GM19023 (cell line): ENCODE measurements around the gene MAGI1.
"Not testable (repeated sequence)": the region's sequence is repeated elsewhere in the genome, so short reads cannot be mapped to it uniquely, and the experiment has no call there.

Experiments
- ATAC-seq: cut with Tn5 transposase; IDR thresholded peaks from one replicate; pipeline ENCODE4 v1.9.1; 2021; ENCODE audit warnings: mild to moderate bottlenecking, moderate library complexity; ENCODE audit not compliant: unreplicated experiment

The MAGI1 gene

DNA sequence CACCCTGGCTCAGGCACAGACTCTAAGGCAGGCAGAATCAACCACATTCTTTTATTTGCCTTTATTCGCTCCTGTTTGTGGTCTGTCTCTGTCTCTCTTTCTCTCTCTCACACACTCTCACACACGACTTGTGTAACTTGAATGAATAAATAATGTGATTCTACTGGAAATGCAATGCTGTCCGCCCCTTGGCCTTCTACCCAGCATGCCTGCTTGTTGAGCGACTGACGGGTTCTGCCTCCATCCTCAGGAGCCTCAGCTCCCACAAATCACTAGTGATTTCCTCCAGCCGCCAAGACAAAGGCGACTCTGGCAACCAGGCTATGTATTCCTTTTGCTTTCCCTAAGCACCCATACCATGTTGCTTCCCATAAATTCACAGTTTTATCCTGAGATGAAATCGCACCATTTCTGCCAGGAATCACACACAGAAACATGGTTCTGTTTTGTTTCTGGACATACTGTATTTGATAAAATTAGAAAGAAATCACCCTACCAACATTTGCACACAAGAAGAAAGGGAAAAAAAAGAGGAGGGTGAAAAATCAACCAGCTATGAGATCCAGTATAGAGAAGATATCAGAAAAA lies 460.8 kb downstream of the MAGI1 start:
- ATAC-seq, result no peak

DNA sequence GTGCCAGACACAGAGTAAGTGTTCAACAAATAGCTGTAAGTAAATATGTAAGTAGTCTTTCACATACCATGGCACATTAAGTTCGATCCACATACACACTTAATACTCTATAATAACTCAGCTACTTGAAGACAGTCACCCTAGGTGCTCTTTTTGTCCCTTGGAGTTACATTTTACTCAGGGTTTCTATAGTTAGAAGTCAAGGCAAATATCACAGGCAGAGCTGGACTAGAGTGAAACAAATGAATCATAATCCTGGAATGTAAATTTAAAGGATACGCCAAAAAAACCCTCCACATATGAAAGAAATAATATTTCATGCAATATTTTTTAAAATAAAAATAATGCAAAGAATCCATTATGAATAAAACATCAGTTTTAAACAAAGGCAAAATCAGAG lies 461.8 kb downstream of the MAGI1 start:
- ATAC-seq, result no peak

DNA sequence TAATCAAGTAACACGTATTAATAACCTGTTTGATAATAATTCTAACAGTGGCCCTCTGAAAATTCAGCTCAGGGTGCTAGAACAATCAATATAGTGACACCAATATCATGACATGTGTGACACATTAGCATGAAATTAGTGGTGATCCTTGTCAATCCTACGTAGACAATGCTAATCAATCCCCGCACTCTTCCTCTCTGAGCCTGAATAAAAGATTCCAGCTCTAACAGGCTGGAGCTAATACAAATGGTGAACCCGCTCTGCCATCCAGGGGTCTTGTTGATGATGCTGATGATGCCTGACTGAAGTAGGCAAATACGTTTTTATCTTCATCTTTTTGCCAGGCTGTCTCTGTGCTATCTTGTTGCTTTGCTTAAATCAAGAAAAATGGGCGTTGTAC lies 462.5 kb downstream of the MAGI1 start:
- ATAC-seq, result no peak

DNA sequence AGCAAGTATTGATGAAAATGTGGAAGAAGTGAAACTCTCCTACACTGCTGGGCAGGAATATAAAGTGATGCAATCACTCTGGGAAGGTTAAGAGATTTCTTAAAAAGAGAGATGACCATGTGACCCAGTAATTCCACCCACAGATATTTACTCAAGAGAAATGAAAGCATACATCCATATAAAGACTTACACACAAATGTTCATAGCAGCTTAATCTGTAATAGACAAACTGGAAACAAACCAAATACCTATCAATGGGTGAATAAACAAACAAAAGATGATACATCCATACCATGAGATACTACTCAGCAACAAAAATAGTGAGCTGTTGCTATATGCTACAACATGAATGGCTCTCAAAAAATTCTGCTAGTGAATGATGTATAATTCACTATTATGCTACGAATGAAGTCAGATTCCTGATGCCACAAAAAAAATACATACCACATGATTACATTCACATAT lies 463.3 kb downstream of the MAGI1 start:
- ATAC-seq, result no peak

DNA sequence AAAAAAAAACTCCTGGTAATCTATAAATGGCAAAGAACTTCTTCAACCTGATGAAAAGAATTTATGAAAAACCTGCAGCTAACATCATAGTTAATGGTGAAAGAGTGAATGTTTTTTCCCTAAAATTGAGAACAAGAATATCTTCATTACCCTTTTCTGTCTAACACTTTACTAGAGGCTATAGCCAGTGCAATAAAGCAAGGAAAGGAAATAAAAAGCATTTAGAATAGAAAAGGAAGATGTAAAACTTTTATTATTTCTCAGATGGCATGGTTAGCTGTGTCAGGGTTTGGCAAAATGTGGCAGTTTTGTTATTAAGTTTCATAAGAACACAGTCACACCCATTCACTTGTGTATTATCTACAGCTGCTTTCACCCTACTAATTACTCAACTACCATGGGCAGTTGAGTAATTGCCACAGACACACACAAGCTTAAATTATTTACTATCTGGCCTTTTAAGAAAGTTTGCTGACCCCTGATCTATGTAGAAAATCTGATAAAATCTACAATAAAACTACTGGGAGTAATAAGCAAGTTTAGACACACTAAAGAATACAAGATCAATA lies 465.1 kb downstream of the MAGI1 start:
- ATAC-seq, result no peak

DNA sequence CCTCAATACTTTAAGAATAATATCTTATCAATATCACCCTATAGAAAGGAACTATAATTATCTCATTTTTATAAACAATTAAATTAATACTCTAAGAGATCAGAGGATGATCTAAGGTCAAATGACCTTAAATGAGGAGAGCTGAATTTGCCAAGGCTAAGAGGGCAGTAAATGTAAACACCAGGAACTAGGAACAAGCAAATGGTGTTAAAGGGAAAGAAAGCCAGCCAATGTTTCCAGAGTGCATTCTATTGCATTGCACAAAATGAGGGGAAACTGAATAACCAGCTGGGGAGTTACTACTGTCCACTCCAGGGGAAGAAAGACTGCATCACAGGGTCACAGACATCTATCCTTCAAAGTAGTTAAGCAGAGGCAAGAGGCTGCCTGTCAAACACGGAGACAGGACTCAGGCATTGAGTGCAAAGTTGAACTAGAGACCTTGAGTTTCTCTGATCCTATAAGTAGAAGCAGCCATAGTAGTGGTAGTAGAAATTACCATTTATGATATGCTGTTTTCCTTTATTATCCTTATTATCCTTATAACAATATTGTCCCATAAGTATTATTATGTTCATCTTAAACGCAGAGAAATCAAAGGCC lies 466.4 kb downstream of the MAGI1 start:
- ATAC-seq, result no peak

DNA sequence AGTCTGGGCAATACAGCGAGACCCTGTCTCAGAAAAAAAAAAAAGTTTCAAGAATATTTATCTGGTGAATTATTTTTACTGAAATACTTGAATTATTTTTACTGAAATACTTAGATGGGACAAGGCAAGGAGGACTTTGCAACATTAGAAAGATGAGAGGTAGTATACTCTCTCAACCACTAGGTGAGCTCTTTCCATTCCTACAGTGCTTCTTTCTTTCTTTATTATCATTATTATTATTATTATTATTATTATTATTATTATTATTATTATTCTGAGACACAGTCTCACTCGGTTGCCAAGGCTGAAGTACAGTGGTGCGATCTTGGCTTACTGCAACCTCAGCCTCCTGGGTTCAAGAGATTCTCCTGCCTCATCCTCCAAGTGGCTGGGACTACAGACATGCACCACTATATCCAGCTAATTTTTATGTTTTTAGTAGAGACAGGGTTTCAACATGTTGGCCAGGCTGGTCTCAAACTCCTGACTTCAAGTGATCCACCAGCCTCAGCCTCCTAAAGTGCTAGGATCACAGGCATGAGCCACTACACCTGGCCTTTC lies 468.8 kb downstream of the MAGI1 start:
- ATAC-seq, result no peak

DNA sequence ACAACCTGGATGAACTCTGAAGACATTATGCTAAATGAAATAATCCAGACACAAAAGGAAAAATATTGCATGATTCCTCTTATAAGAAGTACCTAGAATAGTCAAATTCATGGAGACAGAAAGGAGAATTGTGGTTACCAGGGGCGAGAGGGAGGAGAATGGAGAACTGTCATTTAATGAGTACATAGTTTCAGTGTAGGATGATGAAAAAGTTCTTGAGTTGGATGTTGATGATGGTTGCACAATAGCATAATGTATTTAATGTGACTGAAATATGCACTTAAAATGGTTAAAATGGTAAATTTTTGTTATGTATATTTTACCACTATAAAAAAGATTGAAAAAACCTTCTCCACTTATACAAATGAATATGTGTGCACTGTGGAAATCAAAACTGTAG lies 469.6 kb downstream of the MAGI1 start:
- ATAC-seq, result no peak

DNA sequence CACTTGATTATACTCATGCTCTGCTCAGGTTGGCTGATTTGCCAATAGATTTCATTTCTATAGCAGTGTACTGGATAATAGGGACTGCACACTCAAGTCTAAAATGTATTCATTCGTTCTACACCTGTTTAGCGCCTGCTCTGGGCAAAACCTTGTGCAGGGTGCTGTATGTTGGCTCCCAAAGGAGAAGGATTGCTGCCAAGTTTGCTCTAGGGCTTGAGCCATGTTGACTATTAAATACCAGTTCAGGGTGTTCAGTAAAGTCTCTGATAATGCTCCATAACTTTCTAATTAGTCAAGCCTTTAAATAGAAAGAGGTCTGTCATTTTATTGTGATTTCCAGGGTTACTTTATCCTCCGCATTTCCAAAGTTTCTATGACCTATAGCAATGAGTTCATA lies 470.2 kb downstream of the MAGI1 start:
- no peak for ATAC-seq

DNA sequence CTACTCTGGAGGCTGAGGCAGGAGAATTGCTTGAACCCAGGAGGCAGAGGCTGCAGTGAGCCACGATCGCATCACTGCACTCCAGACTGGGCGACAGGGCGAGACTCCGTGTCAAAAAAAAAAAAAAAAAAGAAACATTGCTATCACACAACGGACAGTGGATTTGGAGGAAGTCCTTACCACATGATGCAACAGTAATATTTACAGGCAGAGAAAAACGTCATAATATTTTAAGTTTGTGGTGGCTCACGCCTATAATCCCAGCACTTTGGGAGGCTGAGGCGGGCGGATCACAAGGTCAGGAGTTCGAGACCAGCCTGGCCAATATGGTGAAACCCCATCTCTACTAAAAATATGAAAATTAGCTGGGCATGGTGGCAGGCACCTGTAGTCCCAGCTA lies 473.0 kb downstream of the MAGI1 start:
- ATAC-seq, result not testable (repeated sequence)

DNA sequence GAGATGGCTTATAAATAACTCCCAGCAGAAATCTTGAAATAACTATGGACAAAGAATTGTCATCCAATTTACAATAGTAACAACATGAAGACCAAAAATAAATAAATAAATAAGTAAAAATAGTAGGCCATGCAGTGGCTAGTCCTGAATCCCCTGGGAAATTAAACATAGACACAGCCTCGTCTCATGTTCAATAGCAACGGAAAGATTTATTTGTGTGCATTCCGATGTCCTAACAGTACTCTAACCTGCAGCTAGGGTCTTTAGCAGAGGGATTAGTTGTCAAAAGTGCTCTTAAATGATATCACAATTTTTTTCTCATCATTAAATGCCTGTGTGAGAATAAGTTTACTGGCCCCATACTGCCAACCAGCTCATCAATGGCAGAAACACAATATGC lies 474.2 kb downstream of the MAGI1 start:
- ATAC-seq, result no peak

DNA sequence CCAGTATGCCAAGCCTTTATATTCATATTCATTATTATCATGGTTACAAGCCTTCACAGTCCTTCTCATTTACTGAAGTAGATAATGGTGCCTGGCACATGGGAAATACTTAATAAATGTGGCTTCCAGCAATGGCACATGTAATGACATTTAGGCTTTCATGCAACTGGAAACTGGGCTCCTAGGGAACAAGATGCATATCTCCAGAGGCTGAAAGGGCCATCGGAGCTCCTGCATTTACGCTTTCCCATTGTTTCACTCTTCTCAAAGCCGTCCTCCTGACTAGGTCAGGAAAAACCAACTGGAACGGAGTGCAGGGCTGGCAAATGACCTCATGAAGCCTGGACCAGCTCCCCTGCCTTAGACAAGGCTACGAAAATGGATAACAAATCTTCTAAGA lies 474.9 kb downstream of the MAGI1 start:
- no peak for ATAC-seq

DNA sequence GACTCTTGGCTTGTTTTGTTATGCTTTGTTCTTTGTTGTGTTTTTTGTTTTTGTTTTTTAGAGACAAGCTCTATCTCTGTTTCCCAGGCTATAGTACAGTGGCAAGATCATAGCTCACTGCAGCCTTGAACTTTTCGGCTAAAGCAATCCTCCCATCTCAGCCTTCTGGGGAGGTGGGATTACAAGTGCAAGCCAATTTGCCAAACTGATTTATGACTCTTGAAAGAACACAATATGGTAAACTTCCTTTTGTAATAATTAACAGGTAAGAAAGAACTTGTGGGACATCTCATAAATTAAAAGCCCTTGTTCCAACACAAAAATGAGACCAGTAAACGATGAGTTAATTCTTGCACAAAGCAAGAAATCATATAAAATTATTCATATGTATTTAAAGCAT lies 476.3 kb downstream of the MAGI1 start:
- ATAC-seq, result no peak

DNA sequence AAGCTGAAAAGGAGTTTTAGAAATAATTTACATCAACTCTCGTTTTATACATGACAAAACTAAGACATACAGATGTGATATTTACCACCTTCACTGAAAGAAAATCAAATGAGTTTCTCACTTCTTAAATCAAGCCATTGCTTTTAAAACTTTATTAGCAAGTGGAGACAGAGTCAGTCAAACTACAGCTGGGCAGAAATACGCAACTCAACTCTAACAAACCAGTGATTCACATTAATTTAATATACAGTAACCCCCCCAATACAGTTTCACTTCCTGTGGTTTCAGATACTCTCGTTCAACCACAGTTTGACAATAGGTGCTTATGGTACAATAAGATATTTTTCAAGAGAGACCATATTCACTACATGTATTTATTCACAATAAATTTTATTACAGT lies 477.1 kb downstream of the MAGI1 start:
- no peak for ATAC-seq

DNA sequence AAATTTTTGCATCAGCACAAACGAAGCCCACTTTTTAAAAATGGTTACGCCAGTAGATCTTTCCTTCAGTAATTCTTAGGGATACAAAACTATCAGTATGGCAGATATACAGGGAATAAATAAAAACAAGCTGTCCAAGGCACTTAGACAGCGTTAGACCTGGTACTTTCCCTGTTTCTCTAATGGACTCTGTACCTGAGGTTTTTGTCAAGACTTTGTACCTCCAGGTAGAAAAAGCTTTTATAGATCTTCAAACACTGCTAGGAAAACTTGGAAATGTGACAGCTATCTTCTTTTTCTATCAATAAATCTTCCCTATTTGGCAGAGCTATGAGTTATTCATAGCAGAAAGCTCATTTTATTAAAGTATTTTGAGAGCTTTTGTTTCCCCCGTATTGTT lies 477.8 kb downstream of the MAGI1 start:
- ATAC-seq, result no peak

DNA sequence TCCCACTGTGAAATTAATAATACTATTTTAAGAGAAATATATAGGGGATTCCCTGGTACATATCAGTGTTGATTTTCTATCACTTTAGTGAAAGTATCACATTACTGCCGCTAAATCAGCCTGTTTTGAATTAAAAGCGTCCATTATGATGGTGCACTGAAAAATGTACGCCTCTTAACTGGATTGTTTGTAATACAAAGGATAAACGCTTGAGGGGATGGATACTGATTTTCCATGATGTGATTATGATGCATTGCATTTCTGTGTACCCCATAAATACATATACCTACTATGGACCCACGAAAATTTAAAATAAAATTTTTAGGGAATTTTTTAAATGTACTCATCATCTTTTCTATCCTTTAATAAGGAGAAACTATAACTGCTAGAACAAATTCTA lies 478.6 kb downstream of the MAGI1 start:
- no peak for ATAC-seq

DNA sequence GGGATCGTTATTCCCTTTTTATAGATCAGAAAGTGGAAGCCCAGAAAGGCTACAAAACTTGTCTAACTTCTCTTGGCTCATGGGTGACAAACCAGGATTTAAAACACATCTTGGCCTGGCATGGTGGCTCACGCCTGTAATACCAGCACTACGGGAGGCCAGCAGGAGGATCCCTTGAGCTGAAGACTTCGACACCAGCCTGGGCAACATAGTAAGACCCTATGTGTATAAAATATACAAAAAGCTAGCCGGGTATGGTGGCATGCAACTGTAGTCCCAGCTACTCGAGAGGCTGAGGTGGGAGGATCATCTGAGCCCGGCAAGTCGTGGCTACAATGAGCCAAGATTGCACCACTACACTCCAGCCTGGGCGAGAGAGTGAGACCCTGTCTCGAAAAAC lies 479.1 kb downstream of the MAGI1 start:
- no peak for ATAC-seq

DNA sequence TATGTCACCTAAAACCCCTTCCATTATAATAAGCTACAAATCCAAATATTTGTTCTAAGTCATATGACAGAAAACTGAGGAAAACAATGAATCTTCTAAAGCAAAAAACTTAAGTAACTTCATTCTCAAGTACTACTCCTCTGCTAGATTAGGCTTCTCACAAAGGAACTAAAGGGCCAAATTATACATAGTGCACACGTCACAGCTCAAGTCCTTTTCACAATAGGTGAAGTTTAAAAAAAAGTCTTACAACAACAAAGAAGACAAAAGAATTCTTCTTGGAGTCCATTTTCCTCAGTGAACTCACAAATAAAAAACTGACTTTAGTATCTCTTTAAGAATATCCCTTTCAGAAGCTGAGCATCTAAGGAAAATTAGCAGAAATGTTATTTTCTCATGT lies 479.9 kb downstream of the MAGI1 start:
- no peak for ATAC-seq

DNA sequence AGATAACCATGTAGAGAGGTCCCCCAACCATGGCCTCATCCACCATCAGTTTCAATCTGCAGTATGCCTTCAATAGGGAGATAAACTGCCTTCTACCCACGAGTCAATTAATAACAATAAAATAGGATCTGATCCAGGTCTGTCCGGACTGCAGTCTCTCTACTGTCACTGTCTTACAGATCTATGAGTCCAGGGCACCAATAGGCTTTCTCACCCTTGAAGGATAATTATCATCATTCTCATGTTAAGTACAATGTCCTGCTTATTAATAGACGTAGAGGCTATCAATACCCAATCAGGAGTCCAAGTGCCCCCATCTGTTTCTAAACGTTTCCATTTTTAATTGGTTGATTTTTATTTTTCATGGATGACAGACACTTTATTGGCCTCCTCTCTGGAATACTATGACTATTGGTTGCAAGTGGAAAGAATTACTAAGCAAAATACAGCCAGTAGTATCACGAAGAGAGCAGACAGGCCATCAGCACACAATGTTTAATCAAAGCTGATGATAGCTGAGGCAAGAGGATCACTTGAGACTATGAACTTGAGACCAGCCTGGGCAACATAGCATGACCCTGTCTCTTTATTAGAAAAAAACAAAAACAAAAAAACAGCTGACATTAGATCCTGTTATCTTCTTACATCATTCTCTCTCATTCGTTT lies 480.7 kb downstream of the MAGI1 start:
- no peak for ATAC-seq

DNA sequence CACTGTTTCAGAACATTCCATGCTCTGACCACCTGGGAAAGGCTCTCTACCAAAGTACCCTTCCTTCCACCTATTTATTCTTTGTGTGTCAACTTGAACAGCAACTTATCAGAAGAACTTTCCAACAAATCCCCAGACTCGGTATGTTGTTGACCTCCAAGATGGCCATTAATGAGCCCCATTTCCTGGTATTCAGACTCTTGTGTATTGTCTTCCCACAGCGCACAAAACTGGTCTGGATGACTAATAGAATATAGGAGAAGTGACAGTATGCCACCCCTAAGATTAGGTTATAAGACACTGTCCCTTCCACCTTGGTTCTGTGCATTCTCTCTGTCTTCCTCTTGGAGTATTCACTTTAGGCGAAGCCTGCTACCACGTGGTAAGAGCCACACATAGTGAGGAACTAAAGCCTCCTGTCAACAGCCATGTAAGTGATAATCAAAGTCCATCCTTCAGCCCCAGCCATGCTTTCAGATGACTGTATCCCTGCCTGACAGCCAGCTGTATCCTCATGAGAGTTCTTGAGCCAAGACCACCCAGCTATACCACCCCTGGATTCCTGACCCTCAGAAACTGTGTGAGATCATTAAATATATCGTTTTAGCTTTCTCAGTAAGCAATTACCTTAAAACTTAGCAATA lies 481.7 kb downstream of the MAGI1 start:
- no peak for ATAC-seq

DNA sequence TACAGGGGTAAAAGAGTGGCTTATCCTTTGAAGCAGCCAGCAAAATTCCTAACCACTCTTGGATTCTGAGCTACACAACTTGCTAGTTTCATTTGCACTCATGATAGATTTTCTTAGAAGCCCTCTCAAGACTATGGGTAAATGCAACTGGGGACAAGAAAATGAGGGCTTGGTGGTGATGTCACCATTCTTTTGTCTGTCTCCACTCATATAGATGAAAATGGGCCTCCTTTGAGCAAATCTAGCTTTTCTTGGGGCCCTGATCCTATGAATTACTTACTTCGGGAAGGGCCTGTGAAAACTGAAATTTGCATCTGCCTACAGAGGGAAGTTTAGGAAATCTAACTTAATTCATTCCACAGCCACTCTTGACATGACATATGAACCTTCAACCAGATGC lies 486.3 kb downstream of the MAGI1 start:
- no peak for ATAC-seq
